GM12892 (cell line): ENCODE measurements around the gene ABCG4.
"Not testable (repeated sequence)": the region's sequence is repeated elsewhere in the genome, so short reads cannot be mapped to it uniquely, and the experiment has no call there.

Experiments
- POLR2A ChIP-seq: IDR thresholded peaks from 2 replicates; pipeline ENCODE4 v1.6.1; 2011; ENCODE audit warnings: low read depth, low read length, control low read depth
- POLR2AphosphoS5 ChIP-seq: IDR thresholded peaks from 2 replicates; pipeline ENCODE4 v1.6.1; 2011; ENCODE audit warnings: low read depth, low read length, control low read depth
- TAF1 ChIP-seq: IDR thresholded peaks from 2 replicates; pipeline ENCODE4 v1.6.1; 2011; ENCODE audit warnings: low read depth, mild to moderate bottlenecking, control low read depth, low read length, borderline replicate concordance

DNA sequence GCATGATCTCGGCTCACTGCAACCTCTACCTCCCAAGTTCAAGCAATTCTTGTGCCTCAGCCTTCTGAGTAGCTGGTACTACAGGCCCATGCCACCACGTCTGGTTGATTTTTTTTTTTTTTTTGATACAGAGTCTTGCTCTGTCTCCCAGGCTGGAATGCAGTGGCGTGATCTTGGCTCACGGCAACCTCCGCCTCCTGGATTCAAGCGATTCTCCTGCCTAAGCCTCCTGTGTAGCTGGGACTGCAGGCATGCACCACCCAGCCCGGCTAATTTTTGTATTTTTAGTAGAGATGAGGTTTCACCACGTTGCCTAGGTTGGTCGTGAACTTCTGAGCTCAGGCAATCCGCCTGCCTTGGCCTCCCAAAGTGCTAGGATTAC is 18.2 kb downstream of the ABCG4 start:
- TF ChIP-seq POLR2A, TAF1, POLR2AphosphoS5: not testable (repeated sequence)
